Epidermal melanocyte (primary cell): Measurements from ENCODE around the gene GAMT.
"Not testable (repeated sequence)": the region's sequence is repeated elsewhere in the genome, so short reads cannot be mapped to it uniquely, and the experiment has no call there.

Source experiments
- DNase-seq: peaks from one replicate; pipeline ENCODE4 v3.0.0; 2011; ENCODE audit warnings: low spot score; ENCODE audit not compliant: insufficient read length

Gene GAMT

GRCh38 chr19:1401138-1401888 lies at the start of gene GAMT:
Gene GAMT (minus strand): TSS chr19:1401542. CDS start chr19:1401476, 66 bp downstream.
- DNase-seq, result peak; percentile 84

- DNase-seq, result peak; percentile 85
Measured at GRCh38 chr19:1449467-1450442, 48.4 kb upstream of the GAMT start, which contains the start of gene APC2. Gene APC2 (plus strand): TSS chr19:1450121. CDS start chr19:1453002, 2,881 bp downstream.

- DNase-seq, result no peak
Measured at GRCh38 chr19:1447944-1448343, 46.6 kb upstream of the GAMT start.

GRCh38 chr19:1447504-1447903 lies 46.2 kb upstream of the GAMT start:
- DNase-seq, result no peak

GRCh38 chr19:1446713-1447481 lies 45.6 kb upstream of the GAMT start:
- DNase-seq, result no peak

- no peak for DNase-seq
Measured at GRCh38 chr19:1445932-1446712, 44.8 kb upstream of the GAMT start.

- peak; percentile 92 for DNase-seq
Measured at GRCh38 chr19:1445185-1445931, 44.0 kb upstream of the GAMT start.

GRCh38 chr19:1441677-1442438 lies 40.5 kb upstream of the GAMT start:
- DNase-seq, result no peak

GRCh38 chr19:1441022-1441426 lies 39.7 kb upstream of the GAMT start:
- DNase-seq, result no peak

GRCh38 chr19:1440418-1440801 lies 39.1 kb upstream of the GAMT start:
- no peak for DNase-seq

- not testable (repeated sequence) for DNase-seq
Measured at GRCh38 chr19:1439525-1440417, 38.4 kb upstream of the GAMT start.

GRCh38 chr19:1438933-1439354 lies 37.6 kb upstream of the GAMT start:
- no peak for DNase-seq

- DNase-seq, result peak; percentile 99
Measured at GRCh38 chr19:1438035-1438932, 36.9 kb upstream of the GAMT start, which contains the start of gene RPS15. Gene RPS15 (plus strand): TSS chr19:1438396. CDS start chr19:1438426, 30 bp downstream.

- DNase-seq, result no peak
Measured at GRCh38 chr19:1437609-1438008, 36.3 kb upstream of the GAMT start.

- DNase-seq, result no peak
Measured at GRCh38 chr19:1435378-1435989, 34.1 kb upstream of the GAMT start.

GRCh38 chr19:1434577-1435060 lies 33.3 kb upstream of the GAMT start:
- no peak for DNase-seq
